Lung (tissue), 12 donors: ENCODE data around the gene C16orf54. TPM values are rescaled to one million over a fixed set of nuclear protein-coding genes. Genes with fewer than 3 reads are reported as not detected.

Experiments
- ATAC-seq: fragments of 200-7000 bp; cut with Tn5 transposase; one replicate; pipeline ENCODE4 v1.9.1; 2020; ENCODE audit warnings: moderate number of reproducible peaks; ENCODE audit not compliant: insufficient read depth, low FRiP score
- DNase-seq, 3 donors: peaks; one replicate each; pipeline ENCODE4 v3.0.0-alpha.2; 2013 to 2017
- H3K27ac ChIP-seq, 2 donors: one replicate each; pipeline ENCODE4 v1.5.1; 2013; ENCODE audit warnings: mild to moderate bottlenecking in 2 of 2, moderate library complexity in 2 of 2, control low read depth in 1 of 2, inconsistent platforms in 1 of 2, low read depth in 1 of 2, low read length in 1 of 2
- H3K27me3 ChIP-seq, 3 donors: one replicate each; pipeline ENCODE4 v1.5.1; 2013; ENCODE audit warnings: low read length in 2 of 3; ENCODE audit not compliant: control insufficient read depth in 3 of 3, insufficient read depth in 3 of 3
- H3K36me3 ChIP-seq, 4 donors: one replicate each; pipeline ENCODE4 v1.5.1; 2013; ENCODE audit warnings: low read length in 4 of 4, mild to moderate bottlenecking in 1 of 4, moderate library complexity in 1 of 4; ENCODE audit not compliant: control insufficient read depth in 4 of 4, insufficient read depth in 4 of 4
- H3K4me1 ChIP-seq, 5 donors: one replicate each; pipeline ENCODE4 v1.5.1; 2013; ENCODE audit warnings: low read length in 5 of 5, mild to moderate bottlenecking in 2 of 5, moderate library complexity in 1 of 5; ENCODE audit not compliant: control insufficient read depth in 5 of 5, insufficient read depth in 5 of 5
- H3K4me3 ChIP-seq: one replicate; pipeline ENCODE4 v1.5.1; 2013; ENCODE audit warnings: mild to moderate bottlenecking, control low read depth, moderate library complexity
- H3K9ac ChIP-seq, 2 donors: one replicate each; pipeline ENCODE4 v1.5.1; 2013; ENCODE audit warnings: low read length in 2 of 2, control low read depth in 1 of 2; ENCODE audit not compliant: insufficient read depth in 1 of 2
- H3K9me3 ChIP-seq, 4 donors: one replicate each; pipeline ENCODE4 v1.5.1; 2013; ENCODE audit warnings: low read length in 3 of 4, mild to moderate bottlenecking in 1 of 4, moderate library complexity in 1 of 4; ENCODE audit not compliant: control insufficient read depth in 4 of 4, insufficient read depth in 3 of 4
- WGBS, 2 donors: extraction: QIAGEN DNeasy Blood & Tissue Kit; methylation state at CpG; one replicate each; pipeline ENCODE4 v1.1.7; 2013; 5-methylcytosine and 5-hydroxymethylcytosine counted together
- polyA plus RNA-seq, 2 donors: library from polyadenylated mRNA; stranded (reverse); fragments of 200-250 nt; gene quantifications; one replicate each; pipeline ENCODE4 v1.2.1, GENCODE V29; 2013
- total RNA-seq, 2 donors: library from RNA; depleted of rRNA in 1 of 2; stranded (reverse); fragments of >200 nt in 1 of 2; gene quantifications; one replicate each; pipeline ENCODE4 v1.2.1, GENCODE V29; 2014 to 2021
- TF ChIP-seq, protein P1 (sequence below): IDR thresholded peaks from 2 replicates; pipeline ENCODE4 v1.5.1; 2012; ENCODE audit warnings: mild to moderate bottlenecking; ENCODE audit errors: control extremely low read depth, extremely low read depth
- donor health status: control.
- donor health status: control.
- donor health status: Bipolar disorder and iron deficiency.
- donor health status: healthy.
- donor health status: DM: yes; HTN: yes; CAD: no.

Gene C16orf54
- total and polyA plus RNA-seq, 4 donors: 2.8 to 9.1 (median 4.5) TPM

DNA sequence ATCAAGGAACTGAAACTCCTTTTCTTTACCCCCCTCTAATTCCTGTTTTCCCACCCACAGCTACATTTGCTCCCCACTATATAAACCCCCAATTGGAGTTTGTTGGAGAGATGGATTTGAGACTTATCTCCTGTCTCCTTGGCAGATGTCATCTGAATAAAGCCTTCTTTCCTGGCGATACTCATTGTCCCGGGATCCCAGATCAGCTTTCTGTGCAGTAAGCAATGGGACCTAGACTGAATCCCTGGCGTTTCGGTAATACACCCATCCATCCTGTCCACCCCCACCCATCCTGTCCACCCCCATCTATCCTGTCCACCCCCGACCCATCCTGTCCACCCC lies 44.6 kb downstream of the C16orf54 start:
- 76 to 91% methylated on average over 5 of the region's 5 CpGs for WGBS, 2 donors
- Histone ChIP-seq H3K9me3 (peaks cover 0 to 2% (median 0%) of the 10 kb centered on the region in 4 donors), H3K27me3 (no peaks in the 10 kb centered on the region), H3K4me1 (no peaks in the 10 kb centered on the region), H3K9ac (no peak overlapping the region), H3K4me3 (no peak overlapping the region), H3K36me3 (peaks cover 0 to 9% (median 2%) of the 10 kb centered on the region in 4 donors), H3K27ac (no peak overlapping the region)
- DNase-seq (no peak), ATAC-seq (no peak)
- TF ChIP-seq, protein P1, sequence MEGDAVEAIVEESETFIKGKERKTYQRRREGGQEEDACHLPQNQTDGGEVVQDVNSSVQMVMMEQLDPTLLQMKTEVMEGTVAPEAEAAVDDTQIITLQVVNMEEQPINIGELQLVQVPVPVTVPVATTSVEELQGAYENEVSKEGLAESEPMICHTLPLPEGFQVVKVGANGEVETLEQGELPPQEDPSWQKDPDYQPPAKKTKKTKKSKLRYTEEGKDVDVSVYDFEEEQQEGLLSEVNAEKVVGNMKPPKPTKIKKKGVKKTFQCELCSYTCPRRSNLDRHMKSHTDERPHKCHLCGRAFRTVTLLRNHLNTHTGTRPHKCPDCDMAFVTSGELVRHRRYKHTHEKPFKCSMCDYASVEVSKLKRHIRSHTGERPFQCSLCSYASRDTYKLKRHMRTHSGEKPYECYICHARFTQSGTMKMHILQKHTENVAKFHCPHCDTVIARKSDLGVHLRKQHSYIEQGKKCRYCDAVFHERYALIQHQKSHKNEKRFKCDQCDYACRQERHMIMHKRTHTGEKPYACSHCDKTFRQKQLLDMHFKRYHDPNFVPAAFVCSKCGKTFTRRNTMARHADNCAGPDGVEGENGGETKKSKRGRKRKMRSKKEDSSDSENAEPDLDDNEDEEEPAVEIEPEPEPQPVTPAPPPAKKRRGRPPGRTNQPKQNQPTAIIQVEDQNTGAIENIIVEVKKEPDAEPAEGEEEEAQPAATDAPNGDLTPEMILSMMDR: no peak

DNA sequence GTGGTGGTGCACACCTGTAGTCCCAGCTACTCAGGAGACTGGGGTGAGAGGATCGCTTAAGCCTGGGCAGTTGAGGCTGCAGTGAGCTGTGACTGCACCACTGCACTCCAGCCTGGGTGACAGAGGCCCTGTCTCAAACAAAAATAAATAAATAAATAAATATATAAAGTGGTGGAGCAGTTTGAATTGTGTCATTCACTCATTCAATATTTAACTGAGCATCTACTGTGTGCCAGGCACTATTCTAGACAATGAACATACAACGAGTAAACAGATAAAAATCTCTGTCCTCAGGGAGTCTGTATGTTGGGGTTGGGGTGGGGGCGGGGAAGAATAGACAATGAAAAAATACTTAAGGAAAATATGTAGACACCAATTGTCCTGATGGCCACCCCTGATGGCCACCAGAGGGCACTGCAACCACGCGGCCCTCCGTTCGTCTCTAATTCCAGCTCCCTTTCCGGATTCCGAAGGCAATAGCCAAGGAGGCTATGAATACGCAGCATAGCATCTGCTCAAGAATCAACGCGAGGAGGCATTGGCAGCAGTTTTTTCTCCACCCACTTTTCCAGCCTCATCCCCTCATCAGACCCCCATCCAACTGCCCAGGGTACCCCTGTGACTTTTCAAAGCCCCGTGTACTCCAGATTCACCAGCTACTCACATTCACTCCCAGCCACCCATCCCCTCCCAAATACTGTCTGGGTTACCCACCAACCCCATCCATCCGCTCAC lies 45.4 kb downstream of the C16orf54 start:
- ATAC-seq: peak; percentile 90
- Histone ChIP-seq H3K27me3 (no peaks in the 10 kb centered on the region), H3K9ac (no peak overlapping the region), H3K9me3 (peaks cover 0 to 2% (median 0%) of the 10 kb centered on the region in 4 donors), H3K36me3 (peaks cover 0 to 9% (median 2%) of the 10 kb centered on the region in 4 donors), H3K27ac (no peak overlapping the region), H3K4me3 (no peak overlapping the region), H3K4me1 (no peaks in the 10 kb centered on the region)
- 13 to 16% methylated on average over 14 of the region's 14 CpGs for WGBS, 2 donors
- TF ChIP-seq, protein P1: peak; percentile 93
- DNase-seq: peak; percentile 77 to 83 (median 80)

DNA sequence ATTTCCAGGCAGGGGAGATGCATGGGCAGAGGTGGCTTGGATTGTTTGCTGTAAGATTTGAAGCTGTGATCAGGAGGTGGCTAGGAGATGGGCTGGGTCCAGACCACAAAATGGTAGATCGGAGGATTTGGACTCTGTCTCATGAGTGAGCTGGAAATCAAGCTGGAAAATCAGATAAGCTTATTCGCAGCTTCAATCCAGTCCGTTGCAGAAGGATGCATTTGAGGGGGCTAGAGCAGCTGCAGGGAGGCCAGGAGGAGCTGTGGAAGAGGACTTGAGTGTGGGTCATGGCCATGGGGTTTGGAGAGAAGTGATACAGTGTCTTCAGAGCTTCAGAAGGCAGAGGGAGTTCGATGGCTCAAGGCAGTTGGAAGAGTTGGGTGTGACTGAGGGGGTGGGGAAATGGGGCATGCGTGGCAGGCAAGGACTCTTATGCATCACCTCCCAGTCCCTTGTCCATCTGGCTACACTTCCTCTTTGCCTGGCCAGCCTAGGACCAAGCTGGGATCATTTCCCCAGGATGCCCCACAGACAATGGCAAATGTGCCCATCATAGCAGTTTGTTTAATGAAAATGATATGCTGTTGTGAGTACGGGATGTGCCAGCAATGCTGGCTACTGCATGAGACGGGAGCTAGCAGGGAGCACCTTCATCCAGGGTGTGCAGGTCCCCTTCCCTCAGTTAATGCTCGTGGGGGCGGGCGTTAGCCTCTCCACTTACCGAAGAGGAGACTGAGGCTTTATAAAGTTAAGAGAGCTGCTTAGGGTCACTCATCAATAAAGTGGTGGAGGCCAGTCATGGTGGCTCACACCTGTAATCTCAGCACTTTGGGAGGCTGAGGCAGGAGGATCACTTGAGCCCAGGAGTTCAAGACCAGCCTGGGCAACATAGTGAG lies 46.2 kb downstream of the C16orf54 start:
- no peak for DNase-seq
- peaks cover 0 to 2% (median 0%) of the 10 kb centered on the region in 4 donors for H3K9me3 ChIP-seq
- TF ChIP-seq, protein P1: no peak
- peaks cover 0 to 4% (median 0%) of the 10 kb centered on the region in 5 donors for H3K4me1 ChIP-seq
- no peak for ATAC-seq
- H3K9ac ChIP-seq: no peak overlapping the region
- no peaks in the 10 kb centered on the region for H3K27me3 ChIP-seq
- no peak overlapping the region for H3K27ac ChIP-seq
- 69 to 75% methylated on average over 11 of the region's 11 CpGs for WGBS, 2 donors
- H3K4me3 ChIP-seq: no peak overlapping the region
- H3K36me3 ChIP-seq: peaks cover 0 to 9% (median 2%) of the 10 kb centered on the region in 4 donors
